Natural killer cell treated with Interleukin-12 subunit alpha and Interleukin-12 subunit beta and Interleukin-15 and Interleukin-18, amount 100 ng/mL, for 72 hours (primary cell): Measurements from ENCODE around the gene SNN. TPM values are rescaled to one million over a fixed set of nuclear protein-coding genes. Genes with fewer than 3 reads are reported as not detected.
A peak's percentile ranks its signal among the peaks of the same experiment; 100 is the strongest.

Experiments
- ATAC-seq, 2 donors: fragments of 150-1000 bp; cut with Tn5 transposase in 1 of 2; sonication (Bioruptor Pico), chemical (Tn5 transposase) in 1 of 2; 2 replicates each; pipeline ENCODE4 v1.10.0; 2021
- DNase-seq: peaks from one replicate; pipeline ENCODE4 v3.0.0; 2022; ENCODE audit warnings: low spot score
- H3K27ac Mint-ChIP-seq, 2 donors: 1 replicate in 1 of 2; 2 replicates in 1 of 2; pipeline ENCODE4 v1.8.0; 2022; ENCODE audit warnings: mixed read lengths in 2 of 2, mild to moderate bottlenecking in 1 of 2, moderate library complexity in 1 of 2
- H3K27me3 Mint-ChIP-seq, 2 donors: 1 replicate in 1 of 2; 2 replicates in 1 of 2; pipeline ENCODE4 v1.8.0; 2022; ENCODE audit warnings: mixed read lengths in 2 of 2
- H3K36me3 Mint-ChIP-seq: one replicate; pipeline ENCODE4 v1.8.0; 2022; ENCODE audit warnings: mixed read lengths
- H3K4me1 Mint-ChIP-seq, 2 donors: 1 replicate in 1 of 2; 2 replicates in 1 of 2; pipeline ENCODE4 v1.8.0; 2022; ENCODE audit warnings: low read depth in 2 of 2, mixed read lengths in 2 of 2, mild to moderate bottlenecking in 1 of 2
- H3K4me3 Mint-ChIP-seq: one replicate; pipeline ENCODE4 v1.8.0; 2022; ENCODE audit warnings: mixed read lengths
- H3K9me3 Mint-ChIP-seq: 2 replicates; pipeline ENCODE4 v1.8.0; 2022; ENCODE audit warnings: mixed read lengths
- total RNA-seq, 2 donors: library from RNA; stranded (reverse); gene quantifications; one replicate each; pipeline ENCODE4 v1.2.3, GENCODE V29; 2022

SNN gene
- total RNA-seq, 2 donors from 2014 or later = 0.43 to 1.1 TPM

DNA sequence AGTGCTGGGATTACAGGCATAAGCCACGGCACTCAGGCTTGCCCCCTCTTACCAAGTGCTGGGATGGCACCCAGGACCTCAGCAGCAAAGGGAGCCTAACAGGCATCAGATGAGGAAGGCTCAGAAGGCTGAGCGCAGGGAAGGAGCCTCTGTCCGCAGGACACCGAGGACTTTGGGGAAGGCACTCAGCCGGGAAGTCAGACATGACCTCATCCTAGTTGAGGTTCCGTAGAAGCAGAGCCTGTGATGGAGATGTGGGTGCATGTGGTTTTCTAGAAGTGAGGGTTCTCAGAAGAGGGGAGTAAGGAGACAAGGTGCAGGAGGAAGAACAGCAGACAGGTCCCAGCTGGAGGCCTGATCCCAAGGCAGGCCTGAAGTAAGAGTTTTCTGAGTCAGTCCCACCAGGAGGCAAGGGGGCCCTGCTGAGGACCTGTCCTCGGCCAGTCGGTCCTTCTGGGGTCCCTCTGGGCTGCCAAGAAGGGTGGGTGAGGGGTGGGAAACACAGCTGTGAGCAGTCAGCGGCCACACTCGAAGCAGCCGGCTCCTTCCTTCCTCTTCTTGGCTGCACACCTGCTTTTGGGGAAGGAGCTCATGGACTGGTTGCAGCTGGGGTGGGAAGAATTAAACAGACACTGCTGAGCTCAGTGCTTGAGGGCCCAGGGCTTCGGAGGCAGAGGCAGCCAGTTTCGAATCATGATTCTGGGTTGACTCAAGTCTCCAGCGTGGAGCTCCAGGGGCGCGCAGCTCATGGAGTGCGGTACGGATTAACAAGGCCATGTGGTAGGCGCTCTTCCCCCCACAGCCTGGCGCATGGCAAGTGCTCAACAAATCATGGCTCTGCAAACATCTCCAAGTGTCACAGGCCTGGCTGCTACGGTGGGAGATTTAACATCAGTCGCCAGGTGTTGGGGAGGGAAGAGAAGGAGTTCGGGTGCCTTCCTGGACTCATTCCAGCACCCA lies 38.9 kb upstream of the SNN start:
- no peak overlapping the region for H3K4me3 Mint-ChIP-seq
- no peak for DNase-seq
- peak overlapping the region in 1 of 2 donors; percentile 0 for H3K27ac Mint-ChIP-seq
- ATAC-seq = no peak
- no peaks in the 10 kb centered on the region for H3K27me3 Mint-ChIP-seq
- no peaks in the 10 kb centered on the region for H3K36me3 Mint-ChIP-seq
- no peaks in the 10 kb centered on the region for H3K9me3 Mint-ChIP-seq
- H3K4me1 Mint-ChIP-seq = peaks cover 17 to 20% of the 10 kb centered on the region in 2 donors

DNA sequence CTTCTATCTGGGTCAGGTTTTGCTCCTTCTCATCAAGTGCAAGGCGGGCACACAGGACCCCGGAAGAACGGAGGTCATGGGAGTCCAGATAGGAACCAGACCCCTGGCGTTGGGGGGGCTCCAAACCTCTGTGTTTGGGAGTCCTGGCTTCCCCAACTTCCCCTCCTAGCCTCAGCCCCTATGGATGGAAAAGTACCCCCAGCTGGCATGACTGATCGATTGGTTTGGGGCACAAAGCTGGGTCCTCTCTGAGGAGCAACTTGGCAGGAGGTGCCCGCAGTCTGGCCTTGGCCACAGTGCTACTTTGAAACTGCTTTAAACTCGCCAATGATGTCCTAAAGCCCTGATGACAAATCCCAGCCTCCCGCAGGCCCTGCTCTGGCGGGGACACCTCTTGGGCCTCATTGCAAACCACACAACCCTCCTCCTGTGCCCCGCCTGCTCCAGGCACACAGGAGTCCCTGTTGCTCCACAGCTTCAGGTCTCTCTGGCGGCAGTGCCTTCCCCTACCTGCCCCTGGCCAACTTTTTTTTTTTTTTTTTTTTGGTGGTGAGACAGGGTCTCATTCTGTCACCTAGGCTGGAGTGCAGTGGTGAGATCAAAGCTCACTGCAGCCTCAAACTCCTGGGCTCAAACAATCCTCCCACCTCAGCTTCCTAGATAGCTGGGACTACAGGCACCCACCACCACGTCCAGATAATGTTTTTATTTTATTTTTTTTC lies 38.0 kb upstream of the SNN start:
- Mint-ChIP-seq H3K9me3 (no peaks in the 10 kb centered on the region), H3K27me3 (no peaks in the 10 kb centered on the region), H3K4me1 (peaks cover 11 to 16% of the 10 kb centered on the region in 2 donors), H3K27ac (no peak overlapping the region), H3K36me3 (no peaks in the 10 kb centered on the region), H3K4me3 (no peak overlapping the region)
- DNase-seq = no peak
- ATAC-seq = no peak

GRCh38 chr16:11630768-11631056 lies 37.5 kb upstream of the SNN start:
- Mint-ChIP-seq H3K27me3 (no peaks in the 10 kb centered on the region), H3K36me3 (no peaks in the 10 kb centered on the region), H3K27ac (no peak overlapping the region), H3K4me3 (no peak overlapping the region), H3K9me3 (no peaks in the 10 kb centered on the region), H3K4me1 (peaks cover 11 to 16% of the 10 kb centered on the region in 2 donors)
- ATAC-seq (no peak), DNase-seq (no peak)

GRCh38 chr16:11631214-11631613 lies 37.0 kb upstream of the SNN start:
- peaks cover 13 to 16% of the 10 kb centered on the region in 2 donors for H3K4me1 Mint-ChIP-seq
- no peaks in the 10 kb centered on the region for H3K27me3 Mint-ChIP-seq
- ATAC-seq (no peak), DNase-seq (no peak)
- no peaks in the 10 kb centered on the region for H3K9me3 Mint-ChIP-seq
- no peaks in the 10 kb centered on the region for H3K36me3 Mint-ChIP-seq
- no peak overlapping the region for H3K4me3 Mint-ChIP-seq
- H3K27ac Mint-ChIP-seq = no peak overlapping the region

DNA sequence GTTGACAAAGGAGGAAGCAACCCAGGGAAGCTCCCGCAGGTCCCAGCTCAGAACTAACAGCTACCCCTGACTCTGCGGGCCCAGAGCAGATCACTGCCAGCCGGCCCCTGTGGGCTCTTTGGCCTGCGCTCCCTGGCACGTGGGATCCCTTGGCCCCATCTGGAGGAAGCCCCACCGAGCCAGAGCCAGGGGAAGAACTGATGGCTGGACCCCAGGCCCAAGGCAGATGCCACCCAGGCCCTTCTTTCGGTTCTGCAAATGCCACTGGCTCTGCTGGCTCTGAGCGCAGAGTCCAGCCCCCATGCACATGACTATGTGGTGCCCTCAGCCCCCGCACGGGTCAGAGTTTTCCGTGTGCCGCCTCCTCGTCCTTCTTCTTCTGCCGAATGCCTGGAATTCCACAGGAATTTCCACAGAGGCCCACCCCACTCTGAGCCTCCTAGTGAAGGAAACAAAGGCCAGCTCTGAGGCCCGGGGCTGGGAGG lies 35.8 kb upstream of the SNN start:
- ATAC-seq (no peak), DNase-seq (no peak)
- Mint-ChIP-seq H3K4me3 (no peak overlapping the region), H3K27me3 (no peaks in the 10 kb centered on the region), H3K27ac (no peak overlapping the region), H3K9me3 (no peaks in the 10 kb centered on the region), H3K4me1 (peaks cover 13 to 16% of the 10 kb centered on the region in 2 donors), H3K36me3 (no peaks in the 10 kb centered on the region)

DNA sequence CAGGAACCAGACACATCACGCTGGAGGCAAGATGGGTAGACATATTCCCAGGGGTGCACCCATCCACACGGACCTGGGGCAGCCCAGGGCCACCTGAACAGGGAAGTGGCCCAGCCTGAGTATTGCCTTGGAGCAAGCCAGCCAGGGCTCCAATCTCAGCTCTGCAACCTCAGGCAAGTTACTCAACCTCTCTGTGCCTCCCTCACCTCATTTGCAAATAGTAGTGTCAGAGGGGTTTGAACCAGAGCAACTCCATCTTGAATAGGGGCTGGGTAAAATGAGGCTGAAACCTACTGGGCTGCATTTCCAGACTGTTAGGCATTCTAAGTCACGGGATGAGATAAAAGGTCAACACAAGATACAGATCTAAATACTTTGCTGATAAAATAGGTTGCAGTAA lies 35.1 kb upstream of the SNN start:
- no peak for ATAC-seq
- peaks cover 12 to 16% of the 10 kb centered on the region in 2 donors for H3K4me1 Mint-ChIP-seq

GRCh38 chr16:11634312-11634711 lies 33.9 kb upstream of the SNN start:
- DNase-seq = no peak
- Mint-ChIP-seq H3K4me1 (peaks cover 11 to 18% of the 10 kb centered on the region in 2 donors), H3K36me3 (no peaks in the 10 kb centered on the region), H3K4me3 (no peak overlapping the region), H3K27me3 (no peaks in the 10 kb centered on the region), H3K27ac (no peak overlapping the region), H3K9me3 (no peaks in the 10 kb centered on the region)
- ATAC-seq = no peak

More for the DNA sequence above, 35.1 kb upstream of the SNN start:
- H3K27ac Mint-ChIP-seq = no peak overlapping the region
- no peak for DNase-seq
- H3K27me3 Mint-ChIP-seq = no peaks in the 10 kb centered on the region
- H3K36me3 Mint-ChIP-seq = no peaks in the 10 kb centered on the region
- H3K4me3 Mint-ChIP-seq = no peak overlapping the region
- no peaks in the 10 kb centered on the region for H3K9me3 Mint-ChIP-seq

GRCh38 chr16:11635113-11635652 lies 33.1 kb upstream of the SNN start:
- Mint-ChIP-seq H3K27ac (no peak overlapping the region), H3K27me3 (no peaks in the 10 kb centered on the region), H3K4me3 (no peak overlapping the region), H3K4me1 (peaks cover 15 to 20% of the 10 kb centered on the region in 2 donors), H3K36me3 (no peaks in the 10 kb centered on the region), H3K9me3 (no peaks in the 10 kb centered on the region)
- DNase-seq (no peak), ATAC-seq (peak in 1 of 2 donors; percentile 37)

DNA sequence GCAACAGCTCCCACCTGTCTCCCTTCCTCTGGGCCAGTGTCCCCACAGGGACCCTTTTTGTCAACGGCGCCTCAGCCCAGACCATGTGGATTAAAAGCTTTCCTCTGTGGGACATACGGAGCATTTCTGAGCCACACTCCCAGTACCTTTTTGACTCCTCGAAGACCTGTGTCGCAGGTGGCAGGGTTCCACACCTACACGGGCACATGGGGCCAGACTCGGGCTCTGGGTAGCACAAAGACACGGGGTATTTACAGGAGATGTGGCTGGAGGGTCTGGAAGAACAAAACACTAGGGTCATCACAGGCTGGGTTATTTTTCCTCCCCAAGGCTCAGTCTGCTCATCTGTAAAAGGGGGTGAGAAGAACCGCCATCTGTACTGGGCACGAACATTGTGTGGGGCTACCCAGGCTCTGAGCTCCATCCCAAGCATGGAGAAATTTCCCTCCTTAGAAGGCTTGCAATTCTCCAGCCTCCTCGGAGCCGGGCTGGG lies 32.5 kb upstream of the SNN start:
- ATAC-seq (no peak), DNase-seq (no peak)
- Mint-ChIP-seq H3K4me3 (no peak overlapping the region), H3K27me3 (no peaks in the 10 kb centered on the region), H3K9me3 (no peaks in the 10 kb centered on the region), H3K27ac (no peak overlapping the region), H3K36me3 (no peaks in the 10 kb centered on the region), H3K4me1 (peaks cover 20 to 25% of the 10 kb centered on the region in 2 donors)

GRCh38 chr16:11636172-11636721 lies 32.0 kb upstream of the SNN start:
- Mint-ChIP-seq H3K27me3 (no peaks in the 10 kb centered on the region), H3K27ac (no peak overlapping the region), H3K4me1 (peaks cover 26 to 31% of the 10 kb centered on the region in 2 donors), H3K36me3 (no peaks in the 10 kb centered on the region), H3K4me3 (no peak overlapping the region), H3K9me3 (no peaks in the 10 kb centered on the region)
- no peak for DNase-seq
- no peak for ATAC-seq

- Mint-ChIP-seq H3K4me1 (peaks cover 29 to 33% of the 10 kb centered on the region in 2 donors), H3K9me3 (no peaks in the 10 kb centered on the region), H3K4me3 (no peak overlapping the region), H3K36me3 (no peaks in the 10 kb centered on the region), H3K27ac (no peak overlapping the region), H3K27me3 (no peaks in the 10 kb centered on the region)
- ATAC-seq (no peak), DNase-seq (no peak)
Observed at GRCh38 chr16:11637320-11637719, 30.9 kb upstream of the SNN start.

GRCh38 chr16:11638140-11638539 lies 30.1 kb upstream of the SNN start:
- ATAC-seq (no peak), DNase-seq (no peak)
- H3K9me3 Mint-ChIP-seq = no peaks in the 10 kb centered on the region
- no peak overlapping the region for H3K4me3 Mint-ChIP-seq
- no peaks in the 10 kb centered on the region for H3K36me3 Mint-ChIP-seq
- H3K27ac Mint-ChIP-seq = no peak overlapping the region
- peaks cover 33% of the 10 kb centered on the region in 2 donors for H3K4me1 Mint-ChIP-seq
- peaks cover 0 to 4% of the 10 kb centered on the region in 2 donors for H3K27me3 Mint-ChIP-seq

DNA sequence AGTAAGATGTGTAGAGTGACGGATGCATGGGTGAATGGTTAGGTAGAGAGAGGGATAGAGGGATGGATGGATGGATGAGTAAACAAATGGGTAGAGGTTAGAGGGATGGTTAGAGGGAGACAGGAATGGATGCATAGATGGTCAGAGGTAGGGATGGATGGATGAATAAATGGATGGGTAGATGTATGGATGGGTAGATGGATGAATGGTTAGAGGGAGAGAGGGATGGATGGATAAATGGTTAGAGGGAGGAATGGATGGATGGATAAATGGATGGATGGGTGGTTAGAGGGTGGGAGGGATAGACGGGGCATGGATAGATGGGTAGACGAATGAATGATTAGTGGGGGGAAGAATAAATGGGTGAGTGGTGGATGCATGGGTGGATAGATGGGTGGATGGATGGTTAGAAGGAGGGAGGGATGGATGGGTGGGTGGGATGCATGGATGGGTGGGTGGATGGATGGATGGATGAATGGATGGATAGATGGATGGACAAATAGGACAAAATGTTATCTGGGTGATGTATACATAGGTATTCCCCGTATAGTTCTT lies 29.2 kb upstream of the SNN start:
- Mint-ChIP-seq H3K4me3 (peak overlapping the region; percentile 45), H3K27me3 (peaks cover 0 to 5% of the 10 kb centered on the region in 2 donors), H3K27ac (peak overlapping the region in 1 of 2 donors; percentile 0), H3K9me3 (no peaks in the 10 kb centered on the region), H3K36me3 (no peaks in the 10 kb centered on the region), H3K4me1 (peaks cover 28 to 29% of the 10 kb centered on the region in 2 donors)
- DNase-seq = no peak
- ATAC-seq = no peak
